HFF-Myc (cell line): Measurements from ENCODE around the gene RAG1.
A peak's percentile ranks its signal among the peaks of the same experiment; 100 is the strongest.
"Not testable (repeated sequence)": the region's sequence is repeated elsewhere in the genome, so short reads cannot be mapped to it uniquely, and the experiment has no call there.

ENCODE experiments used
- DNase-seq: peaks from one replicate; pipeline ENCODE4 v3.0.0-alpha.2; 2011; ENCODE audit warnings: low read depth; ENCODE audit errors: extremely low read depth
- H3K4me3 ChIP-seq: replicated peaks from 2 replicates; pipeline ENCODE4 v1.5.1; 2011; ENCODE audit warnings: low read depth, mild to moderate bottlenecking, control low read depth, low read length
- CTCF ChIP-seq: IDR thresholded peaks from 2 replicates; pipeline ENCODE4 v1.5.1; 2012; ENCODE audit warnings: mild to moderate bottlenecking, low read depth, low read length, control low read depth; ENCODE audit errors: missing control alignments

The RAG1 gene

DNA sequence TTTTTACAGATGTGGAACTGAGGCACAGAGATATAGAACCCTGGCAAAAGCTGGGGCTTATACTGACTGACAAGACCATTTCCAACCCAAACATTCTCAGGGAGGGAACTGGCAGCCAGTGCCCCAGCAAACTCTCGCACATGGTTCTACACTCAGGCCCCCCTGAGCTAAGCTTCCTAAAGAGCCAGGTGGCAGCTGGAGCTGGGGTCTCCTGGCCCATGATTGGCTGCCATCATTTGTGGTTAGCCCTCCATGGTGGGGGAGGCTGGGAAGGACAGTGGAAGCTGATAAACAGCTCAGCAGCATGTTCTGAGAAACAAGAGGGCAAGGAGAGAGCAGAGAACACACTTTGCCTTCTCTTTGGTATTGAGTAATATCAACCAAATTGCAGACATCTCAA, at the start of gene RAG1:
RAG1 (plus strand) TSS at position 314 of the 400 bp plus-strand sequence. CDS start 5,298 bp downstream, outside the sequence.
- no peak for TF ChIP-seq CTCF
- DNase-seq, result no peak
- H3K4me3 ChIP-seq, result no peak within 1 kb of the TSS

- no peak for DNase-seq
- no peak overlapping the region for H3K4me3 ChIP-seq
- TF ChIP-seq CTCF, result no peak
Measured at GRCh38 chr11:36530840-36531239, 37.0 kb upstream of the RAG1 start.

GRCh38 chr11:36532941-36533601, 34.7 kb upstream of the RAG1 start:
- TF ChIP-seq CTCF, result no peak
- H3K4me3 ChIP-seq, result no peak overlapping the region
- DNase-seq, result no peak

GRCh38 chr11:36534276-36534840, 33.4 kb upstream of the RAG1 start:
- TF ChIP-seq CTCF, result no peak
- H3K4me3 ChIP-seq, result no peak overlapping the region
- no peak for DNase-seq

- peak; percentile 37 for DNase-seq
- TF ChIP-seq CTCF, result peak; percentile 32
- H3K4me3 ChIP-seq, result no peak overlapping the region
Measured at GRCh38 chr11:36540998-36541397, 26.8 kb upstream of the RAG1 start.

DNA sequence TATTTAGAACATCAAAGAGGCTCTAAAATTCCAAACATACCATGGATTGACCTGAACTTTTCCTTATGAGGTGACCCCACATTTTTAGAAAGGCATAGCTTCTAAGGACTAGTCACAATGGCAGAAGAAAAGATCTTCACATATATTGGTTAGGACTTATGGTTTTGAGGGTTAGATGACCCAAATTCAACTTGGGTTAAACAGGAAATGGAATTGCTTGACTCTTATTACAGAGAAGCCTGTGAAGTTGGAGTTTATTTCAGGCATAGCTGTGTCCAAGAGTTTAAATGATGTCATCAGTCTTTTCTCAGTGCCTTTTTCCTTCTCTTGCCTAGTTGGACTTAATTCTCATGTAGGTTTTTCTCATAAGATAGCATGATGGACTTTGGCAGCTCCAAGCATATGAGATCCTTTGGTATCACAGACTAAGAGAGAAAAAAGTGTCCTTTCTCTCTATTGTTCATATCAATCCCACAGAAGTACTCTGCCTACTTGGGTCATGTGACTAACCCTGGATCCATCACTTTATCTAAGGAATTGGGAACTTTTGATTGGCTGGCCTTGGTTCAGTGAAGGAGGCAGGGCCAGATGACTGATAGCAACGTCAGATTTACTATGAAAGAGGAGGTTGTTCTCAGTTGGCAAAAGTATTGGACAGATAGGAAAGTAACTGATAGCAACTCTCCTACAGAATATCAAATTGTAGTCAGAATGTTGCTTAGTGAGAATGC, 17.3 kb upstream of the RAG1 start:
- H3K4me3 ChIP-seq, result no peak overlapping the region
- TF ChIP-seq CTCF, result no peak
- no peak for DNase-seq

GRCh38 chr11:36557390-36557789, 10.4 kb upstream of the RAG1 start:
- not testable (repeated sequence) for DNase-seq, H3K4me3 ChIP-seq
